ENCODE results near the gene RAPGEFL1.

RAPGEFL1 gene

GRCh38 chr17:40151414-40151963, 25.8 kb upstream of the RAPGEFL1 start:
- no peak for TF ChIP-seq SIN3A (IDR thresholded peaks at IDR 0.05; ENCODE audit: borderline replicate concordance, insufficient read depth, low read length)
- no peak for TF ChIP-seq FOXP2 (optimal IDR thresholded peaks at IDR 0.05; ENCODE audit: borderline replicate concordance, extremely low read depth, extremely low read length, insufficient read depth)
- TF ChIP-seq POLR2AphosphoS5 (IDR thresholded peaks at IDR 0.05; ENCODE audit: low read depth, low read length) = no peak
- no peak for TF ChIP-seq TAF1 (IDR thresholded peaks at IDR 0.05; ENCODE audit: borderline replicate concordance, insufficient read depth, low read length)
- TF ChIP-seq, protein P1, sequence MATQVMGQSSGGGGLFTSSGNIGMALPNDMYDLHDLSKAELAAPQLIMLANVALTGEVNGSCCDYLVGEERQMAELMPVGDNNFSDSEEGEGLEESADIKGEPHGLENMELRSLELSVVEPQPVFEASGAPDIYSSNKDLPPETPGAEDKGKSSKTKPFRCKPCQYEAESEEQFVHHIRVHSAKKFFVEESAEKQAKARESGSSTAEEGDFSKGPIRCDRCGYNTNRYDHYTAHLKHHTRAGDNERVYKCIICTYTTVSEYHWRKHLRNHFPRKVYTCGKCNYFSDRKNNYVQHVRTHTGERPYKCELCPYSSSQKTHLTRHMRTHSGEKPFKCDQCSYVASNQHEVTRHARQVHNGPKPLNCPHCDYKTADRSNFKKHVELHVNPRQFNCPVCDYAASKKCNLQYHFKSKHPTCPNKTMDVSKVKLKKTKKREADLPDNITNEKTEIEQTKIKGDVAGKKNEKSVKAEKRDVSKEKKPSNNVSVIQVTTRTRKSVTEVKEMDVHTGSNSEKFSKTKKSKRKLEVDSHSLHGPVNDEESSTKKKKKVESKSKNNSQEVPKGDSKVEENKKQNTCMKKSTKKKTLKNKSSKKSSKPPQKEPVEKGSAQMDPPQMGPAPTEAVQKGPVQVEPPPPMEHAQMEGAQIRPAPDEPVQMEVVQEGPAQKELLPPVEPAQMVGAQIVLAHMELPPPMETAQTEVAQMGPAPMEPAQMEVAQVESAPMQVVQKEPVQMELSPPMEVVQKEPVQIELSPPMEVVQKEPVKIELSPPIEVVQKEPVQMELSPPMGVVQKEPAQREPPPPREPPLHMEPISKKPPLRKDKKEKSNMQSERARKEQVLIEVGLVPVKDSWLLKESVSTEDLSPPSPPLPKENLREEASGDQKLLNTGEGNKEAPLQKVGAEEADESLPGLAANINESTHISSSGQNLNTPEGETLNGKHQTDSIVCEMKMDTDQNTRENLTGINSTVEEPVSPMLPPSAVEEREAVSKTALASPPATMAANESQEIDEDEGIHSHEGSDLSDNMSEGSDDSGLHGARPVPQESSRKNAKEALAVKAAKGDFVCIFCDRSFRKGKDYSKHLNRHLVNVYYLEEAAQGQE (IDR thresholded peaks at IDR 0.05; ENCODE audit: insufficient read depth in 1 of 2, low read depth in 2 of 2, low read length in 2 of 2) = no peak

GRCh38 chr17:40153603-40154236, 23.6 kb upstream of the RAPGEFL1 start:
- TF ChIP-seq, protein P1 (IDR thresholded peaks at IDR 0.05; ENCODE audit: insufficient read depth in 1 of 2, low read depth in 2 of 2, low read length in 2 of 2) = no peak
- TF ChIP-seq SIN3A (IDR thresholded peaks at IDR 0.05; ENCODE audit: borderline replicate concordance, insufficient read depth, low read length) (no peak), FOXP2 (optimal IDR thresholded peaks at IDR 0.05; ENCODE audit: borderline replicate concordance, extremely low read depth, extremely low read length, insufficient read depth) (no peak), POLR2AphosphoS5 (IDR thresholded peaks at IDR 0.05; ENCODE audit: low read depth, low read length) (no peak)

DNA sequence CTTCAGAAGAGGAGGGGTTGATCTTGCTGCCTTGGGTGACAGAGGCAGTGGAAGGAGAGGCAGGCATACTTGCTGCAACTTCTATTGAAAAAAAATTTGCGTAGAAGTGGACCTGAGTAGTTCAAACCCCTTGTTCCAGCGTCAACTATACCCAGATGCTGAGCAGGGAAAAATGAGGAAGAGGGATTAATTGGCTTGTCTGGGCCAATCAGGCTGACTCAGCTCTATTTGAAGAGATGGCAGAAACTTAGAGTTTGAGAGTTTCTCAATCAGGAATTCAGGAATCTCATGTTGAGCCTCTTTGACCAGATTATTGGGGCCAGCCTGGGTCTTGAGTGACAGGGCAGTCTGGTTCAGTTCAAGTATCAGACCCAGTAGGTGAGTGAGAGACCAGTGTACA, 19.3 kb upstream of the RAPGEFL1 start:
- TF ChIP-seq FOXP2 (optimal IDR thresholded peaks at IDR 0.05; ENCODE audit: borderline replicate concordance, extremely low read depth, extremely low read length, insufficient read depth) (no peak), POLR2AphosphoS5 (IDR thresholded peaks at IDR 0.05; ENCODE audit: low read depth, low read length) (no peak), SIN3A (IDR thresholded peaks at IDR 0.05; ENCODE audit: borderline replicate concordance, insufficient read depth, low read length) (no peak), TAF1 (IDR thresholded peaks at IDR 0.05; ENCODE audit: borderline replicate concordance, insufficient read depth, low read length) (no peak)
- TF ChIP-seq, protein P1 (IDR thresholded peaks at IDR 0.05; ENCODE audit: insufficient read depth in 1 of 2, low read depth in 2 of 2, low read length in 2 of 2) = no peak

GRCh38 chr17:40158438-40159013, 18.7 kb upstream of the RAPGEFL1 start:
- TF ChIP-seq POLR2AphosphoS5 (IDR thresholded peaks at IDR 0.05; ENCODE audit: low read depth, low read length) (no peak), FOXP2 (optimal IDR thresholded peaks at IDR 0.05; ENCODE audit: borderline replicate concordance, extremely low read depth, extremely low read length, insufficient read depth) (no peak), TAF1 (IDR thresholded peaks at IDR 0.05; ENCODE audit: borderline replicate concordance, insufficient read depth, low read length) (no peak), SIN3A (IDR thresholded peaks at IDR 0.05; ENCODE audit: borderline replicate concordance, insufficient read depth, low read length) (no peak)
- TF ChIP-seq, protein P1 (IDR thresholded peaks at IDR 0.05; ENCODE audit: insufficient read depth in 1 of 2, low read depth in 2 of 2, low read length in 2 of 2) = no peak

Measured in PFSK-1 (cell line).